HG02943 (cell line): Measurements from ENCODE around the gene PIP.
"Not testable (repeated sequence)": the region's sequence is repeated elsewhere in the genome, so short reads cannot be mapped to it uniquely, and the experiment has no call there.

Experiments used
- ATAC-seq: cut with Tn5 transposase; IDR thresholded peaks from one replicate; pipeline ENCODE4 v1.9.1; 2021; ENCODE audit warnings: mild to moderate bottlenecking, low read depth, moderate library complexity; ENCODE audit not compliant: unreplicated experiment

Gene PIP

GRCh38 chr7:143131781-143132180, at the start of gene PIP:
Gene PIP (plus strand): TSS chr7:143132077. CDS start chr7:143132117, 40 bp downstream.
- no peak for ATAC-seq

GRCh38 chr7:143085109-143085508, 46.8 kb upstream of the PIP start:
- no peak for ATAC-seq

GRCh38 chr7:143085610-143086009, 46.3 kb upstream of the PIP start:
- ATAC-seq = not testable (repeated sequence)

- not testable (repeated sequence) for ATAC-seq
Measured at GRCh38 chr7:143088549-143089231, 43.2 kb upstream of the PIP start.

GRCh38 chr7:143096146-143096545, 35.7 kb upstream of the PIP start:
- ATAC-seq = no peak

- not testable (repeated sequence) for ATAC-seq
Measured at GRCh38 chr7:143099579-143099978, 32.3 kb upstream of the PIP start.

GRCh38 chr7:143104759-143105158, 27.1 kb upstream of the PIP start:
- ATAC-seq = no peak

GRCh38 chr7:143108019-143108418, 23.9 kb upstream of the PIP start:
- ATAC-seq = not testable (repeated sequence)

GRCh38 chr7:143117395-143117794, 14.5 kb upstream of the PIP start:
- ATAC-seq = no peak

GRCh38 chr7:143120691-143121405, 11.0 kb upstream of the PIP start:
- no peak for ATAC-seq

- not testable (repeated sequence) for ATAC-seq
Measured at GRCh38 chr7:143123326-143123725, 8.6 kb upstream of the PIP start.

GRCh38 chr7:143126146-143126545, 5.7 kb upstream of the PIP start:
- no peak for ATAC-seq

- no peak for ATAC-seq
Measured at GRCh38 chr7:143129051-143129450, 2.8 kb upstream of the PIP start.

GRCh38 chr7:143129477-143129876, 2.4 kb upstream of the PIP start:
- no peak for ATAC-seq

GRCh38 chr7:143130541-143130940, 1.3 kb upstream of the PIP start:
- no peak for ATAC-seq

GRCh38 chr7:143147070-143147469, 15.2 kb downstream of the PIP start:
- ATAC-seq = no peak

GRCh38 chr7:143148050-143148449, 16.2 kb downstream of the PIP start:
- no peak for ATAC-seq

GRCh38 chr7:143148651-143149050, 16.8 kb downstream of the PIP start:
- no peak for ATAC-seq

GRCh38 chr7:143150696-143151095, 18.8 kb downstream of the PIP start:
- ATAC-seq = not testable (repeated sequence)

- ATAC-seq = not testable (repeated sequence)
Measured at GRCh38 chr7:143158617-143159016, 26.7 kb downstream of the PIP start.

GRCh38 chr7:143171697-143172096, 39.8 kb downstream of the PIP start:
- no peak for ATAC-seq

- ATAC-seq = no peak
Measured at GRCh38 chr7:143172354-143172753, 40.5 kb downstream of the PIP start.
